ENCODE results near the gene COA7.
"Not testable (repeated sequence)": the region's sequence is repeated elsewhere in the genome, so short reads cannot be mapped to it uniquely, and the experiment has no call there.

The COA7 gene
- total RNA-seq: 2.1 to 33.4 (median 22.5) reads per million in 17 experiments

GRCh38 chr1:52697795-52698674 lies at the start of gene COA7:
COA7 (minus strand) TSS chr1:52698347; CDS start chr1:52698326, 21 bp downstream.
- DNase-seq: peak; percentile 86 to 97 (median 92)

- no peak for DNase-seq
Measured at GRCh38 chr1:52747450-52747849, 49.3 kb upstream of the COA7 start.

GRCh38 chr1:52746189-52746588 lies 48.0 kb upstream of the COA7 start:
- no peak for DNase-seq

- DNase-seq: no peak
Measured at GRCh38 chr1:52741259-52741658, 43.1 kb upstream of the COA7 start.

- DNase-seq: no peak
Measured at GRCh38 chr1:52739699-52740467, 41.7 kb upstream of the COA7 start.

- no peak for DNase-seq
Measured at GRCh38 chr1:52738893-52739292, 40.7 kb upstream of the COA7 start.

GRCh38 chr1:52738148-52738547 lies 40.0 kb upstream of the COA7 start:
- DNase-seq: no peak

GRCh38 chr1:52735371-52735770 lies 37.2 kb upstream of the COA7 start:
- not testable (repeated sequence) for DNase-seq

GRCh38 chr1:52733368-52733767 lies 35.2 kb upstream of the COA7 start:
- DNase-seq: no peak

GRCh38 chr1:52727956-52728656 lies 30.0 kb upstream of the COA7 start:
- DNase-seq: no peak

- peak in 3 of 4 experiments; percentile 28 to 49 (median 33) for DNase-seq
Measured at GRCh38 chr1:52727114-52727586, 29.0 kb upstream of the COA7 start.

GRCh38 chr1:52726265-52727113 lies 28.3 kb upstream of the COA7 start, which contains the start of gene ZYG11B:
ZYG11B (plus strand) TSS chr1:52726453; CDS start chr1:52726654, 201 bp downstream.
- DNase-seq: peak; percentile 93 to 97 (median 95)

GRCh38 chr1:52725903-52726264 lies 27.7 kb upstream of the COA7 start:
- no peak for DNase-seq

GRCh38 chr1:52723260-52723659 lies 25.1 kb upstream of the COA7 start:
- peak in 2 of 4 experiments; percentile 7 to 11 for DNase-seq

GRCh38 chr1:52715296-52715695 lies 17.1 kb upstream of the COA7 start:
- DNase-seq: not testable (repeated sequence)

GRCh38 chr1:52713590-52713989 lies 15.4 kb upstream of the COA7 start:
- no peak for DNase-seq

- no peak for DNase-seq
Measured at GRCh38 chr1:52709016-52709415, 10.9 kb upstream of the COA7 start.

GRCh38 chr1:52707927-52708655 lies 9.9 kb upstream of the COA7 start:
- DNase-seq: peak; percentile 61 to 87 (median 82)

GRCh38 chr1:52706941-52707926 lies 9.1 kb upstream of the COA7 start:
- DNase-seq: peak; percentile 61 to 81 (median 76)

All from suppressor macrophage (primary cell).